Vagina (tissue), 2 donors: ENCODE measurements around the gene ZNF587B.

ENCODE experiments used
- POLR2A ChIP-seq, 2 donors: fragments of 450-650 bp; IDR thresholded peaks; one replicate each; pipeline ENCODE4 v1.6.1; 2017; ENCODE audit warnings: antibody characterized with exemption in 2 of 2, mild to moderate bottlenecking in 2 of 2, moderate library complexity in 2 of 2
- TF ChIP-seq, protein P1 (sequence below), 3 experiments: fragments of 450-650 bp in 2 of 3; fragments of 200-600 bp in 1 of 3; sonication (generic) in 1 of 3; IDR thresholded peaks; one replicate each; pipeline ENCODE4 v1.5.1; 2017 to 2019; ENCODE audit warnings: antibody characterized with exemption in 3 of 3, mild to moderate bottlenecking in 2 of 3, moderate library complexity in 2 of 3

DNA sequence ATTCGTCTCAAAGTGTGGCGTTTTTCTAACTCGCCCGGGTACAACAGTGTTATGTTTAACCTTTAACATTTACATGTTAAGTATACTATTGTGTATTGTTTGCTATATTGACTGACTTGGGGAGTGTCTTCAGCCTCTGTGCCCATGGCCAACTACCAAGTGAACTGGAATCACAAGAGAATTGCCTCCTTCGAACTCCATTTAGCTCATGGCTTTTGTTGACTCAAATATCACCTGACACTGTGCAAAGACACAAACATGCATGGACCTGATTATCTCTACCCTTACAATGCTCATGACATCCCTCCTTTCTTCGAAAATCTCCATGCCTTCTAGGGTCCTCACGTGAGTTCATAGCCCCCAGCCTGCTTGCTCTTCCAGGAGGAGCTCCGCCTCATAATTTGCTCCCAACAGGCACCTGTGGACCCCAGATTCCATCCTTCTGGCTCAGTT, 58.0 kb downstream of the ZNF587B start:
- TF ChIP-seq, protein P1, sequence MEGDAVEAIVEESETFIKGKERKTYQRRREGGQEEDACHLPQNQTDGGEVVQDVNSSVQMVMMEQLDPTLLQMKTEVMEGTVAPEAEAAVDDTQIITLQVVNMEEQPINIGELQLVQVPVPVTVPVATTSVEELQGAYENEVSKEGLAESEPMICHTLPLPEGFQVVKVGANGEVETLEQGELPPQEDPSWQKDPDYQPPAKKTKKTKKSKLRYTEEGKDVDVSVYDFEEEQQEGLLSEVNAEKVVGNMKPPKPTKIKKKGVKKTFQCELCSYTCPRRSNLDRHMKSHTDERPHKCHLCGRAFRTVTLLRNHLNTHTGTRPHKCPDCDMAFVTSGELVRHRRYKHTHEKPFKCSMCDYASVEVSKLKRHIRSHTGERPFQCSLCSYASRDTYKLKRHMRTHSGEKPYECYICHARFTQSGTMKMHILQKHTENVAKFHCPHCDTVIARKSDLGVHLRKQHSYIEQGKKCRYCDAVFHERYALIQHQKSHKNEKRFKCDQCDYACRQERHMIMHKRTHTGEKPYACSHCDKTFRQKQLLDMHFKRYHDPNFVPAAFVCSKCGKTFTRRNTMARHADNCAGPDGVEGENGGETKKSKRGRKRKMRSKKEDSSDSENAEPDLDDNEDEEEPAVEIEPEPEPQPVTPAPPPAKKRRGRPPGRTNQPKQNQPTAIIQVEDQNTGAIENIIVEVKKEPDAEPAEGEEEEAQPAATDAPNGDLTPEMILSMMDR (IDR thresholded peaks at IDR 0.05) = no peak
- TF ChIP-seq POLR2A (IDR thresholded peaks at IDR 0.05) = no peak
